ENCODE results near the gene CROCC.
A peak's percentile ranks its signal among the peaks of the same experiment; 100 is the strongest.

The CROCC gene

GRCh38 chr1:16991571-16991970, 69.8 kb downstream of the CROCC start:
- no peak for DNase-seq

GRCh38 chr1:16992102-16992501, 70.4 kb downstream of the CROCC start:
- DNase-seq: no peak

GRCh38 chr1:16992675-16993074, 70.9 kb downstream of the CROCC start:
- no peak for DNase-seq

- DNase-seq: no peak
Measured at GRCh38 chr1:16993521-16994038, 71.8 kb downstream of the CROCC start.

- no peak for DNase-seq
Measured at GRCh38 chr1:16996845-16997244, 75.1 kb downstream of the CROCC start.

- DNase-seq: no peak
Measured at GRCh38 chr1:16998589-16998988, 76.9 kb downstream of the CROCC start.

- DNase-seq: no peak
Measured at GRCh38 chr1:16999863-17000262, 78.1 kb downstream of the CROCC start.

- DNase-seq: no peak
Measured at GRCh38 chr1:17001760-17002523, 80.2 kb downstream of the CROCC start.

- DNase-seq: no peak
Measured at GRCh38 chr1:17002524-17002902, 80.8 kb downstream of the CROCC start.

- DNase-seq: no peak
Measured at GRCh38 chr1:17004466-17005364, 83.0 kb downstream of the CROCC start.

- DNase-seq: no peak
Measured at GRCh38 chr1:17005365-17005740, 83.6 kb downstream of the CROCC start.

- DNase-seq: no peak
Measured at GRCh38 chr1:17007121-17007520, 85.4 kb downstream of the CROCC start.

- no peak for DNase-seq
Measured at GRCh38 chr1:17008208-17008855, 86.6 kb downstream of the CROCC start.

- DNase-seq: peak; percentile 26
Measured at GRCh38 chr1:17009706-17010105, 88.0 kb downstream of the CROCC start.

- DNase-seq: peak; percentile 5
Measured at GRCh38 chr1:17011092-17011438, 89.3 kb downstream of the CROCC start.

- peak; percentile 86 for DNase-seq
Measured at GRCh38 chr1:17011439-17012307, 89.9 kb downstream of the CROCC start, which contains the start of gene ATP13A2. ATP13A2 (minus strand) TSS chr1:17011928; CDS start chr1:17011738, 190 bp downstream.

GRCh38 chr1:17012775-17013490, 91.2 kb downstream of the CROCC start:
- DNase-seq: no peak

GRCh38 chr1:17013491-17014320, 92.0 kb downstream of the CROCC start:
- peak; percentile 64 for DNase-seq

- DNase-seq: no peak
Measured at GRCh38 chr1:17014671-17015567, 93.2 kb downstream of the CROCC start.

GRCh38 chr1:17016317-17016661, 94.6 kb downstream of the CROCC start:
- no peak for DNase-seq
